ENCODE data around the gene FXYD1.

FXYD1 gene

GRCh38 chr19:35109395-35110112 is 29.1 kb upstream of the FXYD1 start:
- no peaks in the 10 kb centered on the region for H3K9me3 ChIP-seq (ENCODE audit: control insufficient read depth, low read length)
- peaks cover 10% of the 10 kb centered on the region for H3K4me1 ChIP-seq (ENCODE audit: control insufficient read depth, insufficient read depth, low read length)
- H3K27me3 ChIP-seq (replicated peaks; ENCODE audit: control insufficient read depth, insufficient read depth, low read length) = no peaks in the 10 kb centered on the region
- H3K9ac ChIP-seq (ENCODE audit: low read length) = no peak overlapping the region
- H3K36me3 ChIP-seq (ENCODE audit: control insufficient read depth, insufficient read depth, low read length, severe bottlenecking) = no peaks in the 10 kb centered on the region
- H3K4me3 ChIP-seq (ENCODE audit: low read length) = no peak overlapping the region
- no peak for DNase-seq (ENCODE audit: low read depth)

- H3K9ac ChIP-seq (ENCODE audit: low read length) = no peak overlapping the region
- peaks cover 7% of the 10 kb centered on the region for H3K27me3 ChIP-seq (replicated peaks; ENCODE audit: control insufficient read depth, insufficient read depth, low read length)
- no peaks in the 10 kb centered on the region for H3K36me3 ChIP-seq (ENCODE audit: control insufficient read depth, insufficient read depth, low read length, severe bottlenecking)
- no peak overlapping the region for H3K4me3 ChIP-seq (ENCODE audit: low read length)
- DNase-seq (ENCODE audit: low read depth) = no peak
- no peaks in the 10 kb centered on the region for H3K9me3 ChIP-seq (ENCODE audit: control insufficient read depth, low read length)
- peaks cover 20% of the 10 kb centered on the region for H3K4me1 ChIP-seq (ENCODE audit: control insufficient read depth, insufficient read depth, low read length)
Observed at GRCh38 chr19:35110974-35111373, 27.6 kb upstream of the FXYD1 start.

GRCh38 chr19:35112995-35113688 is 25.5 kb upstream of the FXYD1 start:
- Histone ChIP-seq H3K4me1 (ENCODE audit: control insufficient read depth, insufficient read depth, low read length) (peaks cover 12% of the 10 kb centered on the region), H3K9me3 (ENCODE audit: control insufficient read depth, low read length) (no peaks in the 10 kb centered on the region), H3K9ac (ENCODE audit: low read length) (no peak overlapping the region), H3K36me3 (ENCODE audit: control insufficient read depth, insufficient read depth, low read length, severe bottlenecking) (no peaks in the 10 kb centered on the region), H3K4me3 (ENCODE audit: low read length) (no peak overlapping the region), H3K27me3 (replicated peaks; ENCODE audit: control insufficient read depth, insufficient read depth, low read length) (peaks cover 7% of the 10 kb centered on the region)
- no peak for DNase-seq (ENCODE audit: low read depth)

- peaks cover 25% of the 10 kb centered on the region for H3K4me1 ChIP-seq (ENCODE audit: control insufficient read depth, insufficient read depth, low read length)
- DNase-seq (ENCODE audit: low read depth) = peak; percentile 77
- H3K36me3 ChIP-seq (ENCODE audit: control insufficient read depth, insufficient read depth, low read length, severe bottlenecking) = no peaks in the 10 kb centered on the region
- peak overlapping the region; percentile 65 for H3K4me3 ChIP-seq (ENCODE audit: low read length)
- no peaks in the 10 kb centered on the region for H3K9me3 ChIP-seq (ENCODE audit: control insufficient read depth, low read length)
- peak overlapping the region; percentile 78 for H3K9ac ChIP-seq (ENCODE audit: low read length)
- H3K27me3 ChIP-seq (replicated peaks; ENCODE audit: control insufficient read depth, insufficient read depth, low read length) = peaks cover 7% of the 10 kb centered on the region
Observed at GRCh38 chr19:35114353-35115176, 24.1 kb upstream of the FXYD1 start.

GRCh38 chr19:35115177-35115951 is 23.3 kb upstream of the FXYD1 start, which contains the start of gene FXYD3:
FXYD3 (plus strand) TSS chr19:35115823; CDS start chr19:35119377, 3,554 bp downstream.
- no peak for DNase-seq (ENCODE audit: low read depth)
- peak within 1 kb of the TSS; percentile 78 for H3K9ac ChIP-seq (ENCODE audit: low read length)
- H3K4me1 ChIP-seq (ENCODE audit: control insufficient read depth, insufficient read depth, low read length) = peaks cover 33% of the 10 kb centered on the region
- peaks cover 7% of the 10 kb centered on the region for H3K27me3 ChIP-seq (replicated peaks; ENCODE audit: control insufficient read depth, insufficient read depth, low read length)
- peak within 1 kb of the TSS; percentile 65 for H3K4me3 ChIP-seq (ENCODE audit: low read length)
- no peaks in the 10 kb centered on the region for H3K36me3 ChIP-seq (ENCODE audit: control insufficient read depth, insufficient read depth, low read length, severe bottlenecking)
- H3K9me3 ChIP-seq (ENCODE audit: control insufficient read depth, low read length) = no peaks in the 10 kb centered on the region

- Histone ChIP-seq H3K4me3 (ENCODE audit: low read length) (no peak overlapping the region), H3K36me3 (ENCODE audit: control insufficient read depth, insufficient read depth, low read length, severe bottlenecking) (no peaks in the 10 kb centered on the region), H3K9me3 (ENCODE audit: control insufficient read depth, low read length) (no peaks in the 10 kb centered on the region), H3K4me1 (ENCODE audit: control insufficient read depth, insufficient read depth, low read length) (peaks cover 41% of the 10 kb centered on the region), H3K27me3 (replicated peaks; ENCODE audit: control insufficient read depth, insufficient read depth, low read length) (peaks cover 7% of the 10 kb centered on the region), H3K9ac (ENCODE audit: low read length) (no peak overlapping the region)
- no peak for DNase-seq (ENCODE audit: low read depth)
Observed at GRCh38 chr19:35116072-35116801, 22.4 kb upstream of the FXYD1 start.

GRCh38 chr19:35117116-35117515 is 21.5 kb upstream of the FXYD1 start:
- peaks cover 48% of the 10 kb centered on the region for H3K4me1 ChIP-seq (ENCODE audit: control insufficient read depth, insufficient read depth, low read length)
- no peaks in the 10 kb centered on the region for H3K36me3 ChIP-seq (ENCODE audit: control insufficient read depth, insufficient read depth, low read length, severe bottlenecking)
- DNase-seq (ENCODE audit: low read depth) = no peak
- no peaks in the 10 kb centered on the region for H3K9me3 ChIP-seq (ENCODE audit: control insufficient read depth, low read length)
- no peak overlapping the region for H3K9ac ChIP-seq (ENCODE audit: low read length)
- peaks cover 7% of the 10 kb centered on the region for H3K27me3 ChIP-seq (replicated peaks; ENCODE audit: control insufficient read depth, insufficient read depth, low read length)
- no peak overlapping the region for H3K4me3 ChIP-seq (ENCODE audit: low read length)

- no peaks in the 10 kb centered on the region for H3K9me3 ChIP-seq (ENCODE audit: control insufficient read depth, low read length)
- H3K27me3 ChIP-seq (replicated peaks; ENCODE audit: control insufficient read depth, insufficient read depth, low read length) = peaks cover 7% of the 10 kb centered on the region
- H3K9ac ChIP-seq (ENCODE audit: low read length) = no peak overlapping the region
- H3K4me3 ChIP-seq (ENCODE audit: low read length) = no peak overlapping the region
- H3K4me1 ChIP-seq (ENCODE audit: control insufficient read depth, insufficient read depth, low read length) = peaks cover 55% of the 10 kb centered on the region
- no peaks in the 10 kb centered on the region for H3K36me3 ChIP-seq (ENCODE audit: control insufficient read depth, insufficient read depth, low read length, severe bottlenecking)
- no peak for DNase-seq (ENCODE audit: low read depth)
Observed at GRCh38 chr19:35117799-35118198, 20.8 kb upstream of the FXYD1 start.

- Histone ChIP-seq H3K36me3 (ENCODE audit: control insufficient read depth, insufficient read depth, low read length, severe bottlenecking) (no peaks in the 10 kb centered on the region), H3K4me1 (ENCODE audit: control insufficient read depth, insufficient read depth, low read length) (peaks cover 61% of the 10 kb centered on the region)
- no peak for DNase-seq (ENCODE audit: low read depth)
Observed at GRCh38 chr19:35118268-35119020, 20.2 kb upstream of the FXYD1 start.

GRCh38 chr19:35119091-35119490 is 19.5 kb upstream of the FXYD1 start:
- Histone ChIP-seq H3K9ac (ENCODE audit: low read length) (peak overlapping the region; percentile 26), H3K4me3 (ENCODE audit: low read length) (no peak overlapping the region), H3K9me3 (ENCODE audit: control insufficient read depth, low read length) (no peaks in the 10 kb centered on the region), H3K36me3 (ENCODE audit: control insufficient read depth, insufficient read depth, low read length, severe bottlenecking) (no peaks in the 10 kb centered on the region), H3K4me1 (ENCODE audit: control insufficient read depth, insufficient read depth, low read length) (peaks cover 68% of the 10 kb centered on the region), H3K27me3 (replicated peaks; ENCODE audit: control insufficient read depth, insufficient read depth, low read length) (peaks cover 7% of the 10 kb centered on the region)
- DNase-seq (ENCODE audit: low read depth) = no peak

More at GRCh38 chr19:35118268-35119020, 20.2 kb upstream of the FXYD1 start:
- Histone ChIP-seq H3K27me3 (replicated peaks; ENCODE audit: control insufficient read depth, insufficient read depth, low read length) (peaks cover 7% of the 10 kb centered on the region), H3K4me3 (ENCODE audit: low read length) (no peak overlapping the region), H3K9me3 (ENCODE audit: control insufficient read depth, low read length) (no peaks in the 10 kb centered on the region), H3K9ac (ENCODE audit: low read length) (no peak overlapping the region)
